ENCODE measurements around the gene C19orf33.

Gene C19orf33

GRCh38 chr19:38265213-38265861 is 38.7 kb upstream of the C19orf33 start:
- in situ Hi-C loops (cut with HindIII; ENCODE audit: low sequenced_read_pairs) = loop anchor here (25.0 kb wide), 1 partner anchor 128 kb away; no protein-coding TSS in a partner anchor
- H3K4me3 ChIP-seq (ENCODE audit: low read depth, low read length) = no peak overlapping the region

GRCh38 chr19:38265921-38266429 is 38.1 kb upstream of the C19orf33 start:
- TF ChIP-seq, protein P1, sequence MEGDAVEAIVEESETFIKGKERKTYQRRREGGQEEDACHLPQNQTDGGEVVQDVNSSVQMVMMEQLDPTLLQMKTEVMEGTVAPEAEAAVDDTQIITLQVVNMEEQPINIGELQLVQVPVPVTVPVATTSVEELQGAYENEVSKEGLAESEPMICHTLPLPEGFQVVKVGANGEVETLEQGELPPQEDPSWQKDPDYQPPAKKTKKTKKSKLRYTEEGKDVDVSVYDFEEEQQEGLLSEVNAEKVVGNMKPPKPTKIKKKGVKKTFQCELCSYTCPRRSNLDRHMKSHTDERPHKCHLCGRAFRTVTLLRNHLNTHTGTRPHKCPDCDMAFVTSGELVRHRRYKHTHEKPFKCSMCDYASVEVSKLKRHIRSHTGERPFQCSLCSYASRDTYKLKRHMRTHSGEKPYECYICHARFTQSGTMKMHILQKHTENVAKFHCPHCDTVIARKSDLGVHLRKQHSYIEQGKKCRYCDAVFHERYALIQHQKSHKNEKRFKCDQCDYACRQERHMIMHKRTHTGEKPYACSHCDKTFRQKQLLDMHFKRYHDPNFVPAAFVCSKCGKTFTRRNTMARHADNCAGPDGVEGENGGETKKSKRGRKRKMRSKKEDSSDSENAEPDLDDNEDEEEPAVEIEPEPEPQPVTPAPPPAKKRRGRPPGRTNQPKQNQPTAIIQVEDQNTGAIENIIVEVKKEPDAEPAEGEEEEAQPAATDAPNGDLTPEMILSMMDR (IDR thresholded peaks at IDR 0.05; ENCODE audit: low read depth, low read length) = no peak
- in situ Hi-C loops (cut with HindIII; ENCODE audit: low sequenced_read_pairs) = loop anchor here (25.0 kb wide), 1 partner anchor 129 kb away; no protein-coding TSS in a partner anchor
- no peak overlapping the region for H3K4me3 ChIP-seq (ENCODE audit: low read depth, low read length)
- DNase-seq (ENCODE audit: low read depth, low spot score) = no peak

More at GRCh38 chr19:38265213-38265861, 38.7 kb upstream of the C19orf33 start:
- TF ChIP-seq, protein P1 (IDR thresholded peaks at IDR 0.05; ENCODE audit: low read depth, low read length) = no peak
- no peak for DNase-seq (ENCODE audit: low read depth, low spot score)

- in situ Hi-C loops (cut with HindIII; ENCODE audit: low sequenced_read_pairs) = loop anchor here (25.0 kb wide), 1 partner anchor 130 kb away; no protein-coding TSS in a partner anchor
- DNase-seq (ENCODE audit: low read depth, low spot score) = peak; percentile 53
Measured at GRCh38 chr19:38266981-38267597, 37.0 kb upstream of the C19orf33 start.

GRCh38 chr19:38267761-38268483 is 36.1 kb upstream of the C19orf33 start:
- no peak overlapping the region for H3K4me3 ChIP-seq (ENCODE audit: low read depth, low read length)
- in situ Hi-C loops (cut with HindIII; ENCODE audit: low sequenced_read_pairs) = loop anchor here (25.0 kb wide), 1 partner anchor 131 kb away; no protein-coding TSS in a partner anchor
- TF ChIP-seq, protein P1 (IDR thresholded peaks at IDR 0.05; ENCODE audit: low read depth, low read length) = no peak
- DNase-seq (ENCODE audit: low read depth, low spot score) = no peak

More at GRCh38 chr19:38266981-38267597, 37.0 kb upstream of the C19orf33 start:
- H3K4me3 ChIP-seq (ENCODE audit: low read depth, low read length) = no peak overlapping the region
- TF ChIP-seq, protein P1 (IDR thresholded peaks at IDR 0.05; ENCODE audit: low read depth, low read length) = no peak

- in situ Hi-C loops (cut with HindIII; ENCODE audit: low sequenced_read_pairs) = loop anchor here (25.0 kb wide), 1 partner anchor 131 kb away; no protein-coding TSS in a partner anchor
- H3K4me3 ChIP-seq (ENCODE audit: low read depth, low read length) = no peak overlapping the region
- no peak for DNase-seq (ENCODE audit: low read depth, low spot score)
- TF ChIP-seq, protein P1 (IDR thresholded peaks at IDR 0.05; ENCODE audit: low read depth, low read length) = no peak
Measured at GRCh38 chr19:38268539-38268938, 35.5 kb upstream of the C19orf33 start.

DNA sequence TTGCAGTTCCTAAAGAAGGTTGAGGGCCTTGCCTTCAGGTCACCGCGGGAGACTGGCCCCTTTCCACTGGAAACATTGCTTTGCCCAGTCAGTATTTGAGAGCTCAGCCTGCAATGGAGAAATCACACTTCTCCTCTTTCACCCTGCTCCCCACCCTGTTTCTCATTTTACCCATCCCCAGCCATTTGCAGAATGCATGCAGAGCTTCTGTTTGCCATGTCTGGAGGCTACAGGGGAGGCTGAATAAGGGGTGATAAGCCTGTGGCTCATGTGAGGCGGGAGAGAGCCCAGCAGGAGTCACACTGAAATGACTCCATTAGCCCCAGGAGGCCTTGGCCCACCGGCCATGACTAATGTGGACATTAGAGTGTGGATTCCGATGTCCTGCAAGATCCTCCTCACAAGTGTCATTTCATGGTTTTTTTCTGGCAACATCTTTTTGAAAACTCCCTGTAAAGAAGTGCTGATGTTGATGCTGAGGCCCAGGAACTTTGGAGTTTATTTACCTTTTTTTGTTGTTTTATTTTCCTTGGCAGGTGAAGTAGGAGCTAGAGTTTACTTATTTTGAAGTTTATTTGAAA is 33.4 kb upstream of the C19orf33 start:
- TF ChIP-seq, protein P1 (IDR thresholded peaks at IDR 0.05; ENCODE audit: low read depth, low read length) = no peak
- in situ Hi-C loops (cut with HindIII; ENCODE audit: low sequenced_read_pairs) = loop anchor here (25.0 kb wide), 1 partner anchor 133 kb away; no protein-coding TSS in a partner anchor
- peak; percentile 75 for DNase-seq (ENCODE audit: low read depth, low spot score)
- H3K4me3 ChIP-seq (ENCODE audit: low read depth, low read length) = no peak overlapping the region
